GF-D8 (cell line): Measurements from ENCODE around the gene PDHA1.
A peak's percentile ranks its signal among the peaks of the same experiment; 100 is the strongest.

ENCODE experiments used
- DNase-seq: peaks from one replicate; lab custom pipeline; 2025; lab: John Stamatoyannopoulos, UW

Gene PDHA1

DNA sequence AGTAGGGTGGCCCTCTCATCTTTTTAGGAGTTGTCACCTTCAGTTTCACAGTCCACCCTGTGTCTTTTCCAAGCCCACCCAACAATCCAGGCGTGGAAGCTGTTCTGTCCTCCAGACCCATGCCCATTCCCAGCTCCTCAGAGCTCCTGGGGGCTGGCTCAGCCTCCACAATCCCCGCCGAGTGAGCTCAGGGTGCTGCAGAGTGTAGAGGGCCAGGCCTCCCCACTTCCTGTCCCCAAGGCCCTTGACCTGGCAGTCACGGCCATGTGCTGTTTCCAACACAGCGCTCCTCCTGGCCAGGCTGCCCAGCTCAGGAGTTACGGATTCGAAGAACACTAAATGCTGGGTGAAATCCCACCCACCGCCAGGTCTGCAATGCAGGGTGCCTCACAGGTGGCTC is 31.8 kb downstream of the PDHA1 start:
- DNase-seq = no peak

DNA sequence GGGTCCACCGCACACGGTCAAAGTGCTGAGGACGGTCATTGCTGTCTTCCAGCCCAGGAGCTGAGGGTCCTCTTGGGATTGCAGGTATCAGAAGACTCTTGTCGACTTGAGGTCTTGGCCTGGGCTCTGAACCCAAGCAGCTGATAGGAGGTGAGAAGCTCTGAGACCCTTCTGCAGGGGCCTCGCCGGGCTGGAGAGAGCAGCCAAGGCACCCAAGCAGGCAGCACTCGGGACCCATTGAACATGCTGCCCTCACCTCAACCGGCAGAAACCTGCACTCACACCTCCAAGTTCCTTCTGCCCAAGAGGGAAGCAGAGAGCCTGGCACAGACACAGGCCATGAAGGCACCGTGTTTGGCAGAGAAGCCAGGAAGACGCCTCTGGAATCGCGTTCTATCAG is 34.1 kb downstream of the PDHA1 start:
- no peak for DNase-seq

DNA sequence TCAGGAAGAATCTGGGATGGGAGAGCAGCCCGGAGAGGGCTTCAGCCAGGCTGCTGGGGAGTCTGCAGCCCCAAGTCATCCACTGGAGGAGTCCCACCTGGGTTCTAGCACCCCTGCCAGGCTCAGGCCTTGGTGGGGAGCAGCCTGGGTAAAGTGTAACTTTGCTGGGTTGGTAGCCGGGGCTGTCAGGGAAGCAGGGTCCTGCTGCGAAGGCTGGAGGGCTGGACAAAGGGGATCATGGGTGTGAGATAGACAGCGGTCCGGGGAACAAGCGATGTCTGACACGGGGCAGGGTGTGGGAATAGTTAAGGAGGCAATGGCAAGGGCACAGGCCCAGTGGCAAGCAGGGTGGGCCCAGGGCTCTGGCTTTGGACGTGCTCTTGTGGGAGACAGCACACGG is 37.6 kb downstream of the PDHA1 start:
- DNase-seq = no peak

DNA sequence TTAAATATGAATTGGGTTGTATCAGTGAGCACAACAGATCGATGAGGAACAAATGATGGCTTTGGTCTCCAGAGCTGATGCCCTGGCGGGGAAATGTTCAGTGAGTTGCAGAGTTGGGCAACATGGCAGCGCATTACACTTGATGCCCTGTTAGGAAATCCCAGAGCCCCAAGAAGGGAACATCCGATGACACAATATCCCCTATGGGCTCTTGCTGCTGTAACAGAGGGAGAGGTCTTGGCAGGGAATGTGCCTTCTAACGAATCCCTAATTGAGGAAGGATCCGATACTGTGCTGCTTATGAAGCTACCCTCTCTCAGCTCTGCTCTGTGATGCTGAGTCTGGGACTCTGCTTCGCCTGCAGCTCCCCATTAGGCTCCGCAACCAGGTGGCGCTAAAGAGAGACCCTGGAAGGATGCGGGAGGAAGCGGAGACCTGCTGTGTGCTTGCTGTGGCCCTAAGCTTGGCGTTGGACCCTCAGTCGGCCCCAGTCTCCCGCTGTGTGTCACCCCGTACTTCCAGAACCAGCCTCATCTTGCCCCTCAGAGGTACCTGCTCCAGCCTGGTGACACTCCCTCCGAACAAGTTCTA is 38.9 kb downstream of the PDHA1 start:
- peak; percentile 35 for DNase-seq

DNA sequence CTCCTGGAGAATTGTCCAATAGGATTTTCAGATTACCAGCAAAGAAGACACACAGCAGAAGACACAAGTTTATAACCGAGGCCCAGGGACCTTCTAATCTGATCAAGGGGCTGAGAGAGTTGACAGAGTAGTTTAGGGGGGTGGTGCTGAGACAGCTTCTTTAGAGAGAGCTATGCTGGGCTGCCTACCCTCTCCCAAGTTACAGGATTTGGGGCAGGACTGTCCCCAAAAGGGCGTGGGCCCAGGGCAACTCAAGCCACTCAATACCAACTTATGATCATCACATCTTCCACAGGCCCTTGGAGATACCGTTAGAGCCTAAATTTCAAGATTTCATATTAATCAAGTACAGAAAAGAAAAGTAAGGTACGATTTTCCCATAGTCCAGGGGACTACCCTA is 43.0 kb downstream of the PDHA1 start:
- DNase-seq = no peak

DNA sequence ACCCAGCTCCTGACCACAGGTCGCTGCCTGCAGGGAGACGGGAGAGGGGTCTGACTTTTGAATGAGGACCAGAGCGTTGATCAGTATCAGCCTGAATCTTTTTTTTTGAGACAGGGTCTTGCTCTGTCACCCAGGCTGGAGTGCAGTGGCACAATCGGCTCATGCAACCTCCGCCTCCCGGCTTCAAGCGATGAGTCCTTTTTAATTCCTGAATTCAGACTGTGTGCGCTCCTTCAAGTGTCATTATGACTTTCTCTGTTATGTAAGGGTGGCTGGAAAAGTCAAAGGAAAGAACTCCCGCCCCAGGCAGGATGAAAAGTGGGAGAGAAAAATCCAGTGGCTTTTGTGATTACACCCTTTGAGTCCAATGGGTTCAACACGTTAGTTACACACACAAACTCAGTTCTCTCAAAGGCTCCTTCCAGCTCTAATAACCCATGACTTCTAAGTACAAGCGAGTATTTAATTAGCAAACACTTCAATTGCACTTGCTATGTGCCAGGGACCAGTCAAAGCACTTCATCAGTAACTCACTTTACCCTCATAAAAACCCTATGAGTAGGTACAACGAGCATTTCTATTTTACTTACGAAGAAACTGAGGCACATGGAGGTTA is 44.4 kb downstream of the PDHA1 start:
- DNase-seq = no peak

DNA sequence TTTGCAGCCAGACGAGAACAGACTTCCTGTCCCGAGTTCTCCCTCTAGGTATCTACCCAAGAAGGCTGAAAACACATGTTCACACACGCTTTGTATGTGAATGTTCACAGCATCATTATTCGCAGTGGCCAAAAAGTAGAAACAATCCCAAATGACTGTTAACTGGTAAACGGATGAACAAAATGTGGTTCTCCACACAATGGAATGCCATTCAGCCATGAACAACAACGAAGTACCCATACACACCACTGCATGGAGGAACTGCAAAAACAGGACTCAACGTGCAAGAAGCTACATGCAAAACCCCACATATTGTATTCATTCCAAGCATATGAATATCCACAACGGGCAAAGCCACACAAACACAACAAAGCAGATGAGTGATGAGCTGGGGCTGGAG is 45.0 kb downstream of the PDHA1 start:
- DNase-seq = no peak

DNA sequence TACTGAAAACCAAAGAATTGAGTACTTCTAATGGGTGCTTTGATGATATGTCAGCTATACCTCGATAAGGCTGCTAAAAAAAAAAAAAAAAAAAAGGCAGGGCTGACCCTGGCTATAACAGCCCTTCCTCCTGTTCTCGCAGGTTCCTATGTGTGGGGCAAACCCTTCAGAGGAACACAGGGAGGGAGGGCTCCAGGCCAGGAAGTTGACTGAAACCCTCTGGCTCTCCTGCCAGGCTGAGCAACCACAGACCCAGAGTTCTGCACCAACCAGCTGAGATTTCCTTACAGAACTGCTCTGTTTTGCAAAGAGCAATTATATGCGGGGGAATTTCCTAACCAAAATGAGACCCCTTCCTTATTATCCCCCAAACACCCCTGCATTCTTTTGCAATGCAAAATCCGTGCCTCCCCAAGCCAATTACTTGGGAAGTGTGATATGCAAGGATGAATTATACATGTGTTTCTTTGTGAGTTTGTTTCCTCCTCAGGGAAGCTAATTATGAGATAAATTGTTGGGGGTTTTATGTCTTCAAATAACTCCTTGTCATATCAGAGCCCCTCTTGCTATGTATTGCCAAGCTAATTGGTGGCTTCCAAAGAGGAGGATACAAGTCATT is 45.6 kb downstream of the PDHA1 start:
- no peak for DNase-seq

DNA sequence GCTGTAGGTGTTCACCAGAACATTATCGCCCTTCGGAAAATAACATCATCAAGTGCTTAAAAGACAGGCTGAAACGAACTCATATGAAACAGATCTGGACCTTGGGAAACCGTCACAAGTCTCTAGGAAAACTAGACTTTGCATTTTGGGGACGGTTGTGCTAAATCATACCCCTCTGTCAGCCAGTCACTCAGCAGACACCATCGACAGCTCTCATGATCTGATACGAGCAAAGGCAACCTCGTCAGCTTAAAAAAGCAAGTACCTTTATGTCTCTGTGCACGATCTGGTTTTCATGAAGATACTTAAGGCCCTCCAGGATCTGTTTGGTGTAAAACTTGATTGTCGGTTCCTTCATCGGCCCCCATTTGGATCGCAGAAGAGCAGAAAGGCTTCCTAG is 48.4 kb downstream of the PDHA1 start:
- DNase-seq = no peak

DNA sequence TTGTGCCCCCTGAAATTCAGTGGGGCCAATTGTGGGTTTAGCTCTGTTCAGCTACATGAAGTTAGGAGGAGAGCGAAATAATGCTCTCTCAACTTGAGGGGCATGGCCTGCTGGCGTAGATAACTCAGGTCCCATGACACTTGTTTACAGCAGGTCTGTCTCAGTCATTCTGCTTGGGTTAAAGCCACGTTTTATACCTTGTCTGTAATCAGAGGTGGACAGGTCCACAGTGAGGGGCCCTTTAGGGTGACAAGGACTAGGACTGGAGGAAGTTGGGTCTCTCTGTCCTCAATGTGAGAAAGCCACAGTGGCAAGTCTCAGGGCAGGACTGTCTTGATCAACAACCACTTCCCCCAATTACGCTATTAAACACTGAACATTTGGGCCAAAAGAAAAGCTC is 49.0 kb downstream of the PDHA1 start:
- DNase-seq = no peak

DNA sequence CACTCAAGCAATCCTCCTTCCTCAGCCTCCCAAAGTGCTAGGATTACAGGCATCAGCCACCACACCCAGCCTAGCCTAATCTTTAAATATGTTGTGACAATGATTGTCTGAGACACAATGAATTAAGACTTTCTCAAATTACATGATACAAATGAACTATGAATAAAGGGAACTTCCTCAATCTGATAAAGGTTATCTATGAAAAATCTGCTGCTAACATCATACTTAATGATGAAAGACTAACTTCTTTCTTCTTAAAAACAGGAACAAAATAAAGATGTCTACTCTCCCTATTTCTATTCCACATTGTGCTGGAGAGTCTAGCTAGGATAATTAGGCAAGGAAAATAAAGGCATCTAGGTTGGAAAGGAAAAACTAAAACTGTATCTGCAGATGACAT is 60.0 kb downstream of the PDHA1 start:
- peak; percentile 66 for DNase-seq

DNA sequence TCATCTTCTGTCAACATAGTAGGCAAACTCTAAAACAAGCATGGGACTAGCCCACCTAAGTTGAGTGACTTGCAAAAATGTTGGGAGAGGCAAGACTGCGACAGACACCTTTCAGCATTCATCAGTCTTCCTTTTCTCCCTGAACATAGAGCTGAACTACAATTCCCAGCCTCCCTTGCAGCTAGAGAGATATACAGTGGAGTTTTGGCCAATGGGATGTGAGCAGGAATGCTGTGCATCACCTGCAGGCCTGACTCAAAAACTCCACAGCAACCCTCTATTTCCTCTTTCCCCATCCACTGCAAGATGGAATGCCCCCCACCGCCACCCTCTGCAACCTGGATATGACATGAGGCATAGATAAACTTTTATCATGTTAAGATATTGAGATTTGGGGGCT is 66.5 kb downstream of the PDHA1 start:
- no peak for DNase-seq
